Cardiac septum (tissue), 1 donor: Measurements from ENCODE around the gene PLA2G1B. TPM values are rescaled to one million over a fixed set of nuclear protein-coding genes. Genes with fewer than 3 reads are reported as not detected.
"Not testable (repeated sequence)": the region's sequence is repeated elsewhere in the genome, so short reads cannot be mapped to it uniquely, and the experiment has no call there.

Source experiments
- DNase-seq: peaks from one replicate; pipeline ENCODE4 v3.0.0-alpha.2; 2020; ENCODE audit warnings: low spot score
- intact Hi-C: fragments of 100-400 bp; cut with DNase I; formaldehyde crosslinking; loops from one replicate; pipeline ENCODE4 v1.14.0; 2022
- total RNA-seq: library from RNA; stranded (reverse); fragmentation: NEBNext Ultra II Directional; extraction: Animal tissue kit (Norgen Biotek cat#: 25700); gene quantifications from one replicate; pipeline ENCODE4 v1.2.1, GENCODE V29; 2021
- donor health status: DM: no; HTN: no; CAD: no.

PLA2G1B gene
- total RNA-seq, 1 donor from 2014 or later: not detected

GRCh38 chr12:120361506-120362208 lies 34.1 kb upstream of the PLA2G1B start:
- no peak for DNase-seq
- intact Hi-C loops: no loop called here

DNA sequence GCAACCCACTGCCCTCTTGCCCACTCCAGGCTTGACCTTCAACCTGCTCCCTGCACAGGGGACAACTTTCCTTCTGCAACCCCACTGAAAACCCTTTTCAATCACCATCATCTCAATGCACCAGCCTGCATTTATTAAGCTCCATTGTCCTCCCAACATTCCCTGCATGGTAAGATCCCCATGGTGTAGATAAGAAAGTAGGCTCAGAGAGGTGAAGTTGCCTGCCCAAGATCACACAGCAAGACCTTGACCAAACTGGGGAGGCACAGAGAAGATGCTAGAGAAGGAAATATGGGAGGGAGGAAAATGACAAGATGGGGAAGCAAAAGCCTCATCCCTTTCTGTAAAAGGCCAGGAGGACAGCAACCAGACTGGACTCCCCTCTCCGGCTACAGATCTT lies 31.5 kb upstream of the PLA2G1B start:
- DNase-seq: no peak
- intact Hi-C loops: no loop called here

DNA sequence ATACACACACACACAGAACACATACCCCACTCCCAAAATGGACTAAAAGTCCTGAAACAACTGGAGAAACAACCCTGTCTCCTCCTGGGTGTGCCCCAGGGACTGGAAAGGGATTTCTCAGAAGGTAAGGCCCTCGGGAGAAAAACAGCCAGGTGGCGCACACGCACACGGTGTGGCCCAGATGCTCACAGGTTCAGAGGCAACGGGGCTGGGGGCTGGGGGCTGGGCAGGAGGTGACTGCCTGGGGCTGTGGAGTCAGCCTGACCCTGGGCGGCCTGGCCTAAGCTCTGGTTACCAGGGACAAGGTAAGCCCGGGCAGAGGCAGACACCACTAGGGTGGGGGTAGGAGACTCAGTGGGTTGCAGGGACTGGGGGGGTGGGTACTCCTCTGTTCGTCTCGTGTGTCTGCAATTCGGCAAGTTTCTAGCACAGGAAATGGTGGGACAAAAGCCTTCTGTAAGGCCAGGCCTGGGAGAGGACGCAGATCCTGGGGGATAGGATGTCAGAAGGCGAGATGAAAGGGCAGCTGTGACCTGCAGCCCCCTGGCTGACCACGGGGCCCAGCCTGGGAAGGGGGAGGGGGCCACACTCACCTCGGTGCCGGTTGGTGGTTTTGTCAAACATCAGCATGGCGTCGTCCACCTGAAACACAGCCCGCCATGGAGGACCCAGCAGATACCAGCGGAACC lies 31.0 kb upstream of the PLA2G1B start:
- intact Hi-C loops: no loop called here
- DNase-seq: no peak

- no peak for DNase-seq
- intact Hi-C loops: no loop called here
These were observed 29.5 kb upstream of the PLA2G1B start for GRCh38 chr12:120357104-120357503.

- intact Hi-C loops: loop anchor here (1.0 kb wide), 1 partner anchor 74 kb away; no protein-coding TSS in a partner anchor
- DNase-seq: peak; percentile 89
These were observed 29.0 kb upstream of the PLA2G1B start for GRCh38 chr12:120356567-120357030.

DNA sequence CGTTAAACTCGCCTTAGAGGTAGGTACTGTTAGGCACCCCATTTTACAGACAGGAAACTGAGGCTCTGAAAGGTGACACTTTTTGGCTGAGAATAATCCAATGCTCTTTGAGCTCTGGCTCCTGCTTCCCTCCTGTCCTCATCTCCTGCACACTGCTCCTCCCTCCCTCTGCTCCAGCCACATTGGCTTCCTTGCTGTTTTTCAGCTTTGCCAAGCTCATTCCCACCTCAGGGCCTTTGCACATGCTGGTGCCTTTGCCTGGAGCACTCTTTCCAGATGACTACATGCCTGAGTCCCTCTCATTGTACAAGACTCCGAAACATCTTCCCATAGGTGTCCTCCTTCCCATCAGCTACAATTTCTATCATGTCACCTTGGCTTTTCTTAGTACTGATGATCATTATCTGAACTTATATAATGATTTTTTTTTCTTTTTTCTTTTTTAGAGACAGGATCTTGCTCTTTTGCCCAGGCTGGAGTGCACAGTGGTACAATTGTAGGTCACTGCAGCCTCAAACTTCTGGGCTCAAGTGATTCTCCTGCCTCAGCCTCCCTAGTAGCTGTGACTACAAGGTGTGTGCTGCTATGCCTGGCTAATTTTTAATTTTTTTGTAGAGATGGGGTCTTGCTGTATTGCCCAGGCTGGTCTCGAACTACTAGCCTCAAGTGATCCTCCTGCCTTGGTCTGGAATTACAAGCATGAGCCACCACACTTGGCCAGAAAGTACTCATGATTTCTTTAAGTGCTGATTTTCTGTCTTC lies 26.2 kb upstream of the PLA2G1B start:
- intact Hi-C loops: no loop called here
- DNase-seq: no peak

DNA sequence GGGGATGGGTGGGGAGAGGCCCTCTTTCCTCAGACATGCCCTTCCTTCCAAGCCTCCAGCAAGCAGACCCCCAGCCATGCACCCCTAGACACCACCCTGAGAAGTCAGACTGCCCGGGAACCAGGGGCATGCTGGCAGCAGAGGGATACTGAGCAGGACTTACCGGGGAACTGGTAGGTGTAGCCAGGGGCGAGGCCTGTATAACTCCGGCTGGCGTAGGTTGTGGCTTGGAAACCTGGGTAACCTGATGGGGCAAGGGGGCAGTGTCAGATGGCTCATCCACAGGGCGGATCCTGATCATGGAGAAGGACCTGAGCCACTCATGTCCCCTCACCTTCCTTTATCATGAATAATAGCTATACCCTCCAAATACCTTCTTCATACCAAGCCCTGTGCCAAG lies 25.6 kb upstream of the PLA2G1B start:
- no peak for DNase-seq
- intact Hi-C loops: no loop called here

DNA sequence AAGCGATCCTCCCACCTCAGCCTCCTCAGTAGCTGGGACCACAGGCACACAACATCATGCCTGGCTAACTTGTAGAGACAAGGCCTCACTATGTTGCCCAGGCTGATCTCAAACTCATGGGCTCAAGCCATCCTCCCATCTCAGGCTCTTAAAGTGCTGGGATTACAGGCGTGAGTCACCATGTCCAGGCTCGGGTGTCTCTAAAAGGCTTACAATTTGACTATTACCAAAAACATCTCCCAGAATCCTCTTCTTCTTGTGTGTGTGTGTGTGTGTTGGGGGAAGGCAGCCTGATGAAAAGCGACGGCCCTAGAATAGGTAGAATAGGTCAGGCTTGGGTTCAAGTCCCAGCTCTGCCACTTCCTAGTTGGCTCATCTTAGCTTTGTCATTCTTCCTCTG lies 24.5 kb upstream of the PLA2G1B start:
- intact Hi-C loops: no loop called here
- DNase-seq: no peak

- intact Hi-C loops: no loop called here
- no peak for DNase-seq
These were observed 23.2 kb upstream of the PLA2G1B start for GRCh38 chr12:120350576-120351350.

DNA sequence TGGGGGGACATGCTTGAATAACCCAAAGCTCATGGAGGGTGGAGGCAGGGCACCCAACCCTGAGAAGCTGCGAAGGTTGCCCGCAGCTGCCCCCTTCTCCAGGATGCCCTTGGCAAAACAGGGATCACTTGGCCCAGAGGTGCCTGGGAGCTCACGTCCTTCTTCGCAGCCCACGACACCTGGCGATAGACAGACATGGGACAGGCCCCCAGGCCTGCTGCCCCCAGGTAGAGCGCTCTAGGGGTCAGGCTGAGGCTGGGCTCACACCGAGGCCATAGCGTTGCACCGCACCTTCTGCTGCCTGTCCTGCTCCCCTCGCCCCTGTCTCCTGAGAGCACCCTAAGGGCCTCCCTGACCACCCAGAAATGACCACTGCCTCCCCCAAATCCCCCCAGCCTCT lies 20.2 kb upstream of the PLA2G1B start:
- intact Hi-C loops: no loop called here
- DNase-seq: no peak

DNA sequence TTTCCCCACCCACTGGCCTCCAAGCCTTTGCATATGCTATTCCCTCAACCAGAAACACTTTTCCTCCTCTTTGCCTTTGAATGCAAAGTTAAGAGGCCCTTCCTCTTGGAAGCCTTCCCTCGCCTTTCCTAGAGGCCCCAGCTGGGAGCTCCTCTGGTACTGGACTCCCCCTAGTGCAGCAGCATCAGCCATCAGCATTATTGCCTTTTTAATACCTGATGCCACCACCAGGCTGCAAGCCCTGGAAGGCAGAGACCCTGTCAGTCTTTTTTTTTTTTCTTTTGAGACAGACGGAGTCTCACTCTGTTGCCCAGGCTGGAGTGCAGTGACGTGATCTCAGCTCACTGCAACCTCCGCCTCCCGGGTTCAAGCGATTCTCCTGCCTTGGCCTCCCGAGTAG lies 19.1 kb upstream of the PLA2G1B start:
- intact Hi-C loops: no loop called here
- DNase-seq: no peak

- no peak for DNase-seq
These were observed 18.5 kb upstream of the PLA2G1B start for GRCh38 chr12:120346031-120346430.

GRCh38 chr12:120343692-120344091 lies 16.1 kb upstream of the PLA2G1B start:
- DNase-seq: no peak
- intact Hi-C loops: no loop called here

More at GRCh38 chr12:120346031-120346430, 18.5 kb upstream of the PLA2G1B start:
- intact Hi-C loops: no loop called here

- no peak for DNase-seq
- intact Hi-C loops: no loop called here
These were observed 15.5 kb upstream of the PLA2G1B start for GRCh38 chr12:120343039-120343537.

DNA sequence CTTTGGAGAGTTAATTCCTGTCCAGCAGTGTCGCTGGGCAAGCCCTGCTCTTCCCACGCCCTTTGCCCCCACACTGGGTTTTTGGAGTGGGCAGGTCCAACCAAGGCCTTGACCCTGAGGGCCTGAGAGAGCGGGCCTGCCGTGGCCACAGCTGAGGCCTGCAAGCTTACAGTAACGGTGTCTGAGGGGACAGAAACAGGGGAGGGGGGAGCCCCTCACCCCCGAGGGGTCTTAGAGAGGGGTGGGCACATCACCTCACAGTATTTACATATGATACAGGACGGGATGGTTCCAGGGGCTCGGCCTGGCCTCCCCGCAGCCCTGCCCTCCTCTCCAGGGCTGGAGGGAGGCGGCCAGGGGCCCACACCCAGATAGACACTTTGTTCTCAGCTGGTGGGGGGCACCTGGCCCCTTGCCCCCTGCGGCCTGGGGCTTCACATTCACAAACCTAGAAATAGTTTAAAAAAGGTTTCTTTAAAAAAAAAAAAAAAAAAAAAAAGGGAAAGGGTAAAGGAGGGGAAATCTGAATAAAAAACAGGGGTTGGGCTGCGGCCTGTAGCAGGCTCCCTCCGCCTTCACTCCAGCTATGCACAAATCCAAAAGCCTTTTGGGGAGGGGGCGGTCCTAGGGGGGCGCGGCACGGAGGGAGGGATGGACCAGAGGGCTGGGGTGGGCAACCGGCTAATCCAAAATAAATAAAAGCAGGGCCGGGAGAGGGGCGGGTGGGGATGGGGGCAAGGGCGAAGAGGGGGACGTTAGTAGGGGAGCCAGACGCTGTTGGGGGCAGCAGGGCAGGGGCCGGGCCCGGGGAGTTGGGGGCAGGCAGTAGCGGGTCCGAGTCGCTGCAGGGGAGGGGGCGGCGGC lies 14.8 kb upstream of the PLA2G1B start:
- intact Hi-C loops: no loop called here
- no peak for DNase-seq

DNA sequence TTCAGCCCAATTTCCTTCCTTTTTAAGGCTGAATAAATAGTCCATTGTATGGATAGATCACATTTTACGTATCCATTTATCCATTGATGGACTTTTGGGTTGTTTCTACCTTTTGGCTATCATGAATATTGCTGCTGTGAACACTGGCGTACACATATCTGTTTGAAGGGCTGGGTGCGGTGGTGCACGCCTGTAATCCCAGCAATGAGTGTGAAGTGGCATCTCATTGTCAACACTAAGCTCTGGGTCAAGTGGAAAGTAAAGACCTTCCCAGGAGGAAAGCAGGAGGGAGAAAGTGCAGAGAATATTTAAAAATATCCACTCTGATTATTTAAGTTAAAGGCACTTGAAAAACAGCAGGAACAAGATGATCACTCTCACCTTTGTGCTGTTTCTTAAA lies 11.7 kb upstream of the PLA2G1B start:
- intact Hi-C loops: no loop called here
- DNase-seq: no peak

DNA sequence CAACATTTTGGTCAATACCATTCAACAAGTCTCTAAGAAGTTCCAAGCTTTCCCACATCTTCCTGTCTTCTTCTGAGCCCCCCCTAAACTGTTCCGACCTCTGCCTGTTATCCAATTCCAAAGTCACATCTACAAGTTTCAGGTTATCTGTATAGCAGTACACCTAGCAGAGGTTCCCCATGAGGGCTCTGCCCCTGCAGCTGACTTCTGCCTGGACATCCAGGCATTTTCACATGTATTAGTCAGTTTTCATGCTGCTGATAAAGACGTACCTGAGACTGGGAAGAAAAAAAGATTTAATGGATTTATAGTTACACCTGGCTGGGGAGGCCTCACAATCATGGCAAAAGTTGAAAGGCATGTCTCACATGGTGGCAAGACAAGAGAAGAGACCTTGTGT lies 10.2 kb upstream of the PLA2G1B start:
- DNase-seq: no peak
- intact Hi-C loops: no loop called here

GRCh38 chr12:120336392-120336791 lies 8.8 kb upstream of the PLA2G1B start:
- intact Hi-C loops, DNase-seq: not testable (repeated sequence)

GRCh38 chr12:120335447-120335846 lies 7.9 kb upstream of the PLA2G1B start:
- DNase-seq, intact Hi-C loops: not testable (repeated sequence)
